HG03196 (cell line): Measurements from ENCODE around the gene SGPL1.
"Not testable (repeated sequence)": the region's sequence is repeated elsewhere in the genome, so short reads cannot be mapped to it uniquely, and the experiment has no call there.

ENCODE experiments used
- ATAC-seq: cut with Tn5 transposase; IDR thresholded peaks from one replicate; pipeline ENCODE4 v1.9.1; 2021; ENCODE audit not compliant: unreplicated experiment

SGPL1 gene

GRCh38 chr10:70837660-70838059 is 21.9 kb downstream of the SGPL1 start:
- no peak for ATAC-seq

- no peak for ATAC-seq
Observed at GRCh38 chr10:70838270-70838805, 22.6 kb downstream of the SGPL1 start.

- ATAC-seq: no peak
Observed at GRCh38 chr10:70840836-70841235, 25.1 kb downstream of the SGPL1 start.

- no peak for ATAC-seq
Observed at GRCh38 chr10:70843333-70843732, 27.6 kb downstream of the SGPL1 start.

GRCh38 chr10:70843776-70844489 is 28.2 kb downstream of the SGPL1 start:
- no peak for ATAC-seq

- no peak for ATAC-seq
Observed at GRCh38 chr10:70845256-70845655, 29.5 kb downstream of the SGPL1 start.

- no peak for ATAC-seq
Observed at GRCh38 chr10:70845816-70846215, 30.1 kb downstream of the SGPL1 start.

GRCh38 chr10:70846795-70847194 is 31.0 kb downstream of the SGPL1 start:
- no peak for ATAC-seq

GRCh38 chr10:70847659-70848360 is 32.1 kb downstream of the SGPL1 start:
- no peak for ATAC-seq

- no peak for ATAC-seq
Observed at GRCh38 chr10:70849582-70850016, 33.9 kb downstream of the SGPL1 start.

GRCh38 chr10:70850097-70850496 is 34.3 kb downstream of the SGPL1 start:
- ATAC-seq: no peak

GRCh38 chr10:70851597-70852475 is 36.1 kb downstream of the SGPL1 start:
- no peak for ATAC-seq

- ATAC-seq: no peak
Observed at GRCh38 chr10:70853038-70853437, 37.3 kb downstream of the SGPL1 start.

- ATAC-seq: no peak
Observed at GRCh38 chr10:70853457-70853856, 37.7 kb downstream of the SGPL1 start.

GRCh38 chr10:70856454-70856853 is 40.7 kb downstream of the SGPL1 start:
- ATAC-seq: no peak

GRCh38 chr10:70858759-70859158 is 43.0 kb downstream of the SGPL1 start:
- no peak for ATAC-seq

- not testable (repeated sequence) for ATAC-seq
Observed at GRCh38 chr10:70861495-70862197, 45.9 kb downstream of the SGPL1 start.

GRCh38 chr10:70863470-70864160 is 47.9 kb downstream of the SGPL1 start:
- ATAC-seq: no peak

- ATAC-seq: no peak
Observed at GRCh38 chr10:70864935-70865334, 49.2 kb downstream of the SGPL1 start.

- ATAC-seq: no peak
Observed at GRCh38 chr10:70866424-70866823, 50.7 kb downstream of the SGPL1 start.
